Measurements from ENCODE around the gene CD5L. TPM values are rescaled to one million over a fixed set of nuclear protein-coding genes. Genes with fewer than 3 reads are reported as not detected.

The CD5L gene
- 0.06 TPM for total RNA-seq (2013)
- polyA plus RNA-seq = not detected
- polyA minus RNA-seq = 0.16 TPM in 1 of 2 replicates, not detected in the other
- 0 to 1.6 (median 0.05) reads per million in 11 experiments for total RNA-seq

- no peak for TF ChIP-seq CTCF (IDR thresholded peaks at IDR 0.05)
- H2AFZ ChIP-seq (ENCODE audit: insufficient read depth, low read depth, low read length, poor library complexity, severe bottlenecking) = no peak within 1 kb of the TSS
- H3K4me3 ChIP-seq (replicated peaks in 1 of 3; ENCODE audit: low read depth in 2 of 3, low read length in 3 of 3) = no peak within 1 kb of the TSS
- no peaks in the 10 kb centered on the region for H3K36me3 ChIP-seq (replicated peaks in 1 of 2; ENCODE audit: control insufficient read depth in 1 of 2, insufficient read depth in 2 of 2, low read length in 2 of 2)
- intact Hi-C loops (cut with micrococcal nuclease) = no loop called here
- Mint-ChIP-seq H3K4me3 (no peak within 1 kb of the TSS), H3K36me3 (no peaks in the 10 kb centered on the region), H3K27me3 (ENCODE audit: low read depth in 3 of 3) (peaks cover 0 to 3% (median 2%) of the 10 kb centered on the region in 3 donors), H3K27ac (no peak within 1 kb of the TSS), H3K9me3 (no peaks in the 10 kb centered on the region), H3K4me1 (peaks cover 24% of the 10 kb centered on the region)
- H3K9me3 ChIP-seq (replicated peaks in 1 of 2; ENCODE audit: control insufficient read depth in 1 of 2, insufficient read depth in 1 of 2, low read length in 2 of 2) = no peaks in the 10 kb centered on the region
- no peak within 1 kb of the TSS for H3K9ac ChIP-seq (ENCODE audit: insufficient read depth, low read length, poor library complexity, severe bottlenecking)
- H4K20me1 ChIP-seq (ENCODE audit: insufficient read depth, low read length) = no peaks in the 10 kb centered on the region
- no peaks in the 10 kb centered on the region for H3K27me3 ChIP-seq (ENCODE audit: control insufficient read depth in 2 of 2, insufficient read depth in 2 of 2, low read length in 2 of 2)
- no peak within 1 kb of the TSS for H3K27ac ChIP-seq (ENCODE audit: low read depth in 1 of 2, low read length in 2 of 2)
- peaks cover 21 to 22% of the 10 kb centered on the region in 2 donors for H3K4me1 ChIP-seq (ENCODE audit: control insufficient read depth in 1 of 2, insufficient read depth in 2 of 2, low read length in 2 of 2)
- 89% methylated on average over 1 of the region's 3 CpGs for WGBS (ENCODE audit: insufficient coverage)
- H3K4me2 ChIP-seq (replicated peaks; ENCODE audit: extremely low read depth, low read length, poor library complexity, severe bottlenecking) = no peak within 1 kb of the TSS
- DNase-seq = no peak
- no peaks in the 10 kb centered on the region for H3K79me2 ChIP-seq (ENCODE audit: insufficient read depth, low read length)
Measured at GRCh38 chr1:157841708-157842107, at the start of gene CD5L. CD5L (minus strand) TSS chr1:157841808; CDS start chr1:157841701, 107 bp downstream.

- no peaks in the 10 kb centered on the region for H3K9me3 ChIP-seq (replicated peaks in 1 of 2; ENCODE audit: control insufficient read depth in 1 of 2, insufficient read depth in 1 of 2, low read length in 2 of 2)
- TF ChIP-seq CTCF (IDR thresholded peaks at IDR 0.05) = no peak
- peaks cover 13 to 19% of the 10 kb centered on the region in 2 donors for H3K4me1 ChIP-seq (ENCODE audit: control insufficient read depth in 1 of 2, insufficient read depth in 2 of 2, low read length in 2 of 2)
- H3K27ac ChIP-seq (ENCODE audit: low read depth in 1 of 2, low read length in 2 of 2) = peak overlapping the region in 1 of 2 donors; percentile 1
- H3K9ac ChIP-seq (ENCODE audit: insufficient read depth, low read length, poor library complexity, severe bottlenecking) = no peak overlapping the region
- H3K36me3 ChIP-seq (replicated peaks in 1 of 2; ENCODE audit: control insufficient read depth in 1 of 2, insufficient read depth in 2 of 2, low read length in 2 of 2) = no peaks in the 10 kb centered on the region
- intact Hi-C loops (cut with micrococcal nuclease) = loop anchor here in 1 of 2 donors (10.0 kb wide), 1 partner anchor 62 kb away; no protein-coding TSS in a partner anchor
- DNase-seq = peak; percentile 25 to 37 (median 32)
- H3K4me3 ChIP-seq (replicated peaks in 1 of 3; ENCODE audit: low read depth in 2 of 3, low read length in 3 of 3) = peak overlapping the region in 1 of 3 experiments; percentile 32
- no peak overlapping the region for H2AFZ ChIP-seq (ENCODE audit: insufficient read depth, low read depth, low read length, poor library complexity, severe bottlenecking)
- Mint-ChIP-seq H3K36me3 (no peaks in the 10 kb centered on the region), H3K4me3 (peak overlapping the region in 1 of 2 donors; percentile 49), H3K27ac (peak overlapping the region in 3 of 7 donors; percentile 7 to 75 (median 17)), H3K27me3 (ENCODE audit: low read depth in 3 of 3) (peaks cover 0 to 6% (median 5%) of the 10 kb centered on the region in 3 donors), H3K4me1 (peaks cover 18% of the 10 kb centered on the region), H3K9me3 (peaks cover 0 to 5% (median 0%) of the 10 kb centered on the region in 7 donors)
- WGBS (ENCODE audit: insufficient coverage) = no CpG with 5 or more reads among the region's 2 CpGs
- no peaks in the 10 kb centered on the region for H3K27me3 ChIP-seq (ENCODE audit: control insufficient read depth in 2 of 2, insufficient read depth in 2 of 2, low read length in 2 of 2)
- H4K20me1 ChIP-seq (ENCODE audit: insufficient read depth, low read length) = no peaks in the 10 kb centered on the region
- H3K79me2 ChIP-seq (ENCODE audit: insufficient read depth, low read length) = no peaks in the 10 kb centered on the region
- H3K4me2 ChIP-seq (replicated peaks; ENCODE audit: extremely low read depth, low read length, poor library complexity, severe bottlenecking) = peak overlapping the region; percentile 44
Measured at GRCh38 chr1:157882580-157882979, 41.0 kb upstream of the CD5L start.

Data from CD14-positive monocyte (primary cell).